ENCODE results near the gene MYADML2.

Gene MYADML2

GRCh38 chr17:81977211-81977808, 30.3 kb upstream of the MYADML2 start, which contains the start of gene ASPSCR1:
TSS of gene ASPSCR1 (plus strand) at chr17:81977629. CDS start at chr17:81977647, 18 bp downstream.
- DNase-seq, result peak; percentile 86

GRCh38 chr17:81976332-81977210, 29.5 kb upstream of the MYADML2 start:
- DNase-seq, result peak; percentile 29

- no peak for DNase-seq
Observed at GRCh38 chr17:81973432-81973831, 26.4 kb upstream of the MYADML2 start.

- no peak for DNase-seq
Observed at GRCh38 chr17:81968850-81969812, 22.1 kb upstream of the MYADML2 start.

GRCh38 chr17:81968396-81968745, 21.3 kb upstream of the MYADML2 start:
- no peak for DNase-seq

GRCh38 chr17:81967533-81968395, 20.7 kb upstream of the MYADML2 start:
- DNase-seq, result peak; percentile 88

GRCh38 chr17:81967244-81967532, 20.2 kb upstream of the MYADML2 start:
- no peak for DNase-seq

GRCh38 chr17:81966343-81967243, 19.6 kb upstream of the MYADML2 start:
- no peak for DNase-seq

- no peak for DNase-seq
Observed at GRCh38 chr17:81964081-81964849, 17.2 kb upstream of the MYADML2 start.

GRCh38 chr17:81962499-81963441, 15.7 kb upstream of the MYADML2 start:
- no peak for DNase-seq

- DNase-seq, result no peak
Observed at GRCh38 chr17:81961521-81962498, 14.8 kb upstream of the MYADML2 start.

- DNase-seq, result peak; percentile 32
Observed at GRCh38 chr17:81961087-81961511, 14.1 kb upstream of the MYADML2 start, which contains the start of gene NOTUM. TSS of gene NOTUM (minus strand) at chr17:81961187. CDS start at chr17:81960909, 278 bp downstream.

GRCh38 chr17:81960130-81960958, 13.3 kb upstream of the MYADML2 start:
- no peak for DNase-seq

- peak; percentile 48 for DNase-seq
Observed at GRCh38 chr17:81959362-81960129, 12.5 kb upstream of the MYADML2 start.

GRCh38 chr17:81958633-81959342, 11.8 kb upstream of the MYADML2 start:
- no peak for DNase-seq

All from hematopoietic multipotent progenitor cell treated with erythropoietin and hydrocortisone succinate and interleukin-3 and kit ligand, for 8 days (in vitro differentiated cells).